Middle frontal gyrus (tissue), 1 donor: Measurements from ENCODE around the gene IGF1R.

Source experiments
- DNase-seq: peaks from one replicate; pipeline ENCODE4 v3.0.0-alpha.2; 2015; ENCODE audit warnings: low spot score; ENCODE audit errors: extremely low spot score

The IGF1R gene

GRCh38 chr15:98794748-98795147, 146.4 kb downstream of the IGF1R start:
- no peak for DNase-seq

- DNase-seq = no peak
These were observed 147.6 kb downstream of the IGF1R start for GRCh38 chr15:98795980-98796379.

GRCh38 chr15:98796685-98797357, 148.5 kb downstream of the IGF1R start:
- no peak for DNase-seq

GRCh38 chr15:98798375-98798893, 150.1 kb downstream of the IGF1R start:
- DNase-seq = no peak

- DNase-seq = no peak
These were observed 151.4 kb downstream of the IGF1R start for GRCh38 chr15:98799461-98800390.

GRCh38 chr15:98800437-98801233, 152.3 kb downstream of the IGF1R start:
- peak; percentile 81 for DNase-seq

GRCh38 chr15:98801234-98801561, 152.9 kb downstream of the IGF1R start:
- peak; percentile 52 for DNase-seq

- no peak for DNase-seq
These were observed 153.8 kb downstream of the IGF1R start for GRCh38 chr15:98802187-98802586.

GRCh38 chr15:98803228-98804056, 155.1 kb downstream of the IGF1R start:
- DNase-seq = no peak

- DNase-seq = no peak
These were observed 155.7 kb downstream of the IGF1R start for GRCh38 chr15:98804057-98804380.

GRCh38 chr15:98805434-98806274, 157.3 kb downstream of the IGF1R start:
- no peak for DNase-seq

GRCh38 chr15:98806275-98806895, 158.0 kb downstream of the IGF1R start:
- DNase-seq = no peak

GRCh38 chr15:98807262-98807661, 158.9 kb downstream of the IGF1R start:
- DNase-seq = no peak

GRCh38 chr15:98809273-98809672, 160.9 kb downstream of the IGF1R start:
- DNase-seq = no peak

GRCh38 chr15:98812716-98813446, 164.5 kb downstream of the IGF1R start:
- DNase-seq = no peak

- no peak for DNase-seq
These were observed 165.6 kb downstream of the IGF1R start for GRCh38 chr15:98813951-98814350.

- no peak for DNase-seq
These were observed 166.9 kb downstream of the IGF1R start for GRCh38 chr15:98815207-98815606.

GRCh38 chr15:98817745-98818144, 169.4 kb downstream of the IGF1R start:
- no peak for DNase-seq

GRCh38 chr15:98823012-98823458, 174.7 kb downstream of the IGF1R start:
- no peak for DNase-seq
